8988T (cell line): ENCODE measurements around the gene RNF149.
"Not testable (repeated sequence)": the region's sequence is repeated elsewhere in the genome, so short reads cannot be mapped to it uniquely, and the experiment has no call there.

ENCODE experiments used
- DNase-seq: peaks from one replicate; pipeline ENCODE4 v3.0.0; 2011

The RNF149 gene

DNA sequence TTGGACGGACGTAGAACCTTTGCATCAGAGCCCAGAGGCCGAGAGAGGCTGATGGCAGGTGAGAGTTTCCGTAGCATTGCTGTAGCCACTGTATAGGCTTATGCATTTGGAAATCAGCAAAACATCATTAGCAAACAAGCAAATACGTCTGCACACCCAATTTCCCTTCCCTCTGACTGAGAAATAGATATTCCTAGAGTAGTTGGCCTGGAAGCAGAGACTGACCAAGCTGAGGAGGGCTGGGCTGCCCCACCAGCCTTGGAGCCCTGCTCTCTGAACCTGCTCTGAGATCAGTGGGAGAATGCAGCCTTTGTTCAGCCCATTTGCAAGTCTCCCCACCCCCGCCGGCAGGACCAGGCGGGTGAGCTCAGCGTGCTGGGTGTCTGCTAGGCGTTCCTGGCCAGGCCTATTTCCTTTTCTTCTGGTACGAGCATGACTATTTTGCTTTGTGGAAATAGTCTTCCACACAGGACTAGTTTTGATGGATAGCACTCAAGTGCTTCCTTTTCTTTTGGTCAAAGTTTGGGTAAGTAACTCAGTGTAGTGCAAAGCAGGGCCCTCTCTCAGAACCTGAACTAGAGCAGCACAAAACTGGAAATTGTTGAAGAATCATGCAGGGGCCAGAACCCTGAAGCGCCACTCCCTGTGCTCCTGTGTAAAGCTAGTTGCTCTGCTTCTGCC, 21.9 kb upstream of the RNF149 start:
- DNase-seq: no peak

DNA sequence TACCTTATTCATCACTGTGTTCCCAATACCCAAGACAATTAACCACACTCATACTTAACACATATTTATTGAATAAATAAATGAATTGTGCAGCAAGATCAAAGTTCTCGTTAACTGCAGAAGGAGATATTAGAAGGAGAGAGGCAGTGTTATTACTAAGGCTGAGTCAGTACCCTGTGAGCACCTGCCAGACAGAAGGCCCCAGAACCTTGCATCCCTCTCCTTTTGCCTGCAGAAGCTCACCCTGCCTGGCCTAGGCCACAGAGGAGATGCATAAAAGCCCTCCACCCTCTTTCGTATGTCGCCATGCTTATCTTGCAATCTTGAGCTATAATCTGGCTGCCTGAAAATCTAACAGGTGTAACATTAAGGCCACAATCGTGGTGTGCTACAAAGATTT, 20.5 kb upstream of the RNF149 start:
- DNase-seq: no peak

DNA sequence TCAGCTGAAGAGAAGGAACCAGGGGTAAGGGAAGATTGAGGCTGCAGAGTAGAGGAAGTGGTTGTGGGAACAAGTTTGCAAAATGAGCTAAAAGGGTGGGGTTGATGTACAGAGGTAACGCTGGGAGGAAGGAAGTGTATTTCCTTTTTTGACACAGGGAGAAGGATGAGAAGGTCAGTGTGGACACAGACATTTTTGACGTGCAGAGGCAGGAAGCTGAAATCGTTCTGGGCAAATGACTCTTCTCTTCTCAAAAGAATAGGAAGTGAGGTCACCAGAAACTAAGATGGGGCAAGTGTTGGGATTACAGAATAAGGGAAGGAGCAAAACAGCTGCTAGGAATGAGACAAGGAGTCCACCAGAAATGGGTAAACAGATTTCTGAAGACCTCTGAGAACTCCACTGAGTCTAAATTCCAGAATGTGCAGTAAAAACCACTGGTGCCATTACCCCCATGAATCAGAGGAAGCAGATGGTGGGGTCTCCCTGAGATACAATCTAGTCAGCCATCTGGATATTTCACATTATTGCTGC, 20.0 kb upstream of the RNF149 start:
- DNase-seq: no peak

DNA sequence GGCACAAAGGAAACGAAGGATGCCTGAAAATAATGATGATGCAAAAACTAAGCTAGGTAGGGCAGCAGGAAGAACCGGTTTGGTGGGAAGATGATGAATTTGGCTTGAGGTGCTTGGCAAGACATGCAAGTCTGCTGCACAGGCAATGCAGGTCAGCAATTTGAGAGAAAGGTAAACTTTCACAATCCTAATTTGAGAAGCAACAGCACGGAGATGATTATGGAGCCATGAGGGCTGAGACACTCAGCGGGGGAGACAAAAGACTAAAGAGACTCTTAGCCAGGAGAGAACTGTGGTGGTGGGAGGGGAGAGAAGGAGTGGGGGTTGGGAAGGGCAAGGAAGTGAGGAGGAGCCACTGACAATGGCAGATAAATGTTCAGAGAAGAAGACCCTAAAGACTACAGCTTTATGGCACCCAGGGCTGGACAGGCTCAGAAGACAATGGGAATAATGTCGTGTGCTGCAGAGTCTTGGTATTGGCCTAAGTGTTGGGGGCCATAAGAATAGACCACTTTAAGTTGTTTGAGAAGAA, 19.4 kb upstream of the RNF149 start:
- no peak for DNase-seq

DNA sequence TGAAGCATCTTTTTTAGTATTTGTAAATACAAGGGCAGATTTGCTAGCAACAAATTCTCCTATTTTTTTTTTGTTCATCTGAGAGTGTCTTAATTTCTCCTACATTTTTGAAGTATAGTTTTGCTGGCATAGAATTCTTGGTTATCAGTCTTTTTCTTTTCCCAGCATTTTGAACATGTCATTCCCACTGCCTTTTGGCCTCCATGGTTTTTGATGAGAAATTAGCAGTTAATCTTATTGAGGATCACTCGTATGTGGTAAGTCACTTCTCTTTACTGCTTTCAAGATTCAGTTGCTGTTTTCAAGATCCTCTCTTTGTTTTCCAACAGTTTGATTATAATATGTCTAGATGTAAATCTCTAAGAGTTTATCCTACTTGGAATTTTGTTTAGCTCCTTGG, 16.9 kb upstream of the RNF149 start:
- DNase-seq: no peak

DNA sequence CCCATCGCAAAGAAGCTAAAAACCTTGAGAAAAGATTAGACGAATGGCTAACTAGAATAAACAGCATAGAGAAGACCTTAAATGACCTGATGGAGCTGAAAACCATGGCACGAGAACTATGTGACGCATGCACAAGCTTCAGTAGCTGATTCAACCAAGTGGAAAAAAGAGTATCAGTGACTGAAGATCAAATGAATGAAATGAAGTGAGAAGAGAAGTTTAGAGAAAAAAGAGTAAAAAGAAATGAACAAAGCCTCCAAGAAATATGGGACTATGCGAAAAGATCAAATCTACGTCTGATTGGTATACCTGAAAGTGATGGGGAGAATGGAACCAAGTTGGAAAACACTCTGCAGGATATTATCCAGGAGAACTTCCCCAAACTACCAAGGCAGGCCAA, 8.1 kb upstream of the RNF149 start:
- not testable (repeated sequence) for DNase-seq

DNA sequence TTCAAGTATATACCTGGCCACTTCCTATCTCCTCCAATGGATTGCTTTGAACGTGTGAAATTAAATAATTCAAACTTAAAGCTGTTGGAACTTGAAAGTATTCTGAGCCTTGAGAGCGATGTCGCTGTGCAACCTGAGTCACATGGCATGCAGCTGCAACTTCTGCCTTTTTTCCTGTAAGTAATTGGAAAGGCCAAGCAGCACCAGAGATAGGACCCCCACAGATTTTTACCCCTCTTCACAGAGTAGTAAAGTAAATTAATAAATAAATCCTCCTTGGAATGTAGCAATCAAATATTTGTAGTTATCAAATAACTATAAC, 3.2 kb upstream of the RNF149 start:
- DNase-seq: no peak

DNA sequence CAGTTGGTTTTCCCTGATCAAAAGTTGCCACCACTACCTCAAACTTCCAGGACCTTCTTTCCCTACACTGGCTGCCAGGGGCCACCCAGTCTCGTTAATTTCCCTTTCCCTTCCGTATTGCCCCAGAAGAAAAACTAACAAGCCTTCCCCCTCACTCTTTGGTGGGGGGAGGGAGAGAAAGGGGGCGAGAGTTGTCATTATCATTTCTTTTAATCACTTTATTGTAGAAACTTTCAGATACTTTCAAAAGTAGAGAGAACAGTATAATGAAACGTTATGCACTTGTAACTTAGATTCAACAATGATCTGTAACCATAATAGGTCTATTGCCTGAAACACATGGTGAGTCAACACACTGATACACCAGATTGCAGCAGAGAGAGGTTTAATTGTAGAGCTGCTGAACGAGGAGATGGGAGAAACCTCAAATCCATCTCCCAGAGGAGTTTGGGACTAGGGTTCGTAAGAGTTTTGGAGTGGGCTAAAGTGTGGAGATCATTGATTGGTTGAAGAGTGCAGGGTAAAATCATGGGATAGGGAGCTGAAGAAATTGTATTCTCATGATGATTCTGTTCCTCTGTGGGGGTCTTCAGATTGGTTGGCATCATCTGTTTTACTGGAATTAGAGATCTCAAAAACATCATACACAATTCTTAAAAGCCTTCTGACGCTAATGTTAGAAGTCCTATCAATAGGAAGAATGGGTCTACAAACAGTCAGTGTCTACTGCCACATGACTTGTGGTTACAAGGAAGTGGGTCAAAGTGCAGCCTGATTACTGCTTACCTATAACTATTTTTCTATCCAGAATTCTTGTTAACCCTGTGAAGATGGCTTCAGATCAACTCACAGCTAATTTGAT, 2.6 kb upstream of the RNF149 start:
- no peak for DNase-seq

DNA sequence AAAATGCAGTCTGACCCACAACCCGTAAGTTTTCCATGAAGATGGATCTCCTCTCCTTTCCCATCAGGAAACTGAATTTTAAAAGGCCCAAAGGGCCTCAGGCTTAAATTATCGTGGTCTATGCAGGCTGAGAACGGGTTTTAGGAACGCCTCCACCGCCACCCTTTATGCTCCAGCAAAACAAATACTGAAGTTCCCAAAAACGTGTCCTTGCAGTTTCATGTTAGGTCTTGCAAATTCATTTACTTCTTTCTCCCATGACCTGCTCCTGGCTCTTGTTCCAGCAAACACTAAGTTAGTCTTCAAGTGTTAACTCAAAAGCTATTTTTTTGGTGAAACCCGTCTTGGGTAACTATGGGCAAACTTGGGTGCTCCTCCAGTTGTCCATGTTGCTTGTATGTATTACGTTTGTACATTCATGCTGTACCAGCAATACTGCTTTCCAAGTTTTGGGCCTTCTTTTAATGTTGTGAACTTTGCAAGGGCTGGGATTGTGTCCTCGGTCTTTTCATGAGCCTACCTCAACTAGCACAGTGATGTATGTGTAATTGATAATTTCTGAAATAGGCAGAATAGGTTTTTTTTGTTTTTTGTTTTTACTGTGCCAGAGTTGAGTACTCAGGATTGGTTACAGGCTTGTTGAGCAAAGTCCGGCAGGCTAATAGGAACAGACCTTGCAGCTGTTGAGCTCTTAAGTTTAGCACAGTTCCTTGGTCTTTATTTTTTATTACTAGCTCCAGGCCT, 1.8 kb upstream of the RNF149 start:
- DNase-seq: no peak

DNA sequence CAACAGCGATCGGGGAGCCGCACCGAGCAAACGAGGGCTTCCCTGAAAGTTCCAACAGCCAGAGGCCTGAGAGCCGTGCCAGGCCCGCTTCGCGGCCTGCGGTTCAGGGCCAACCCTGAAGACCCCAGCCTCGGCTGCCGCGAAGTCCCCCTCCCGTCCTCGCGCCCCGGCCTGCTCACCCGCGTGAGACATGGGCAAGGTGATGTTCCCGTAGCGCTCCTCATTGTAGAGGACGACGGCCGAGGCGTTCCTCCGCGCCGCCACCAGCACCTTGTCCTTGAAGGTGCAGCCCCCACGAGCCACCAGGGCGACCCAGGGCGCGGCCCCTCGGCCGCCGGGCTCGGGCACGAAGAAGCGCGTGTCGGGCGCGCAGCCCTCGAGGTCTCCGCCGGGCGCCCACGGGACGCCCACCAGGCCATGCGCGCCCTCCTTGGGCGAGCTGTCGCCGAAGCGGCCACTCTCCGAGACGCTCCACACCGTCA, 510 bp downstream of the RNF149 start:
- peak; percentile 32 for DNase-seq

DNA sequence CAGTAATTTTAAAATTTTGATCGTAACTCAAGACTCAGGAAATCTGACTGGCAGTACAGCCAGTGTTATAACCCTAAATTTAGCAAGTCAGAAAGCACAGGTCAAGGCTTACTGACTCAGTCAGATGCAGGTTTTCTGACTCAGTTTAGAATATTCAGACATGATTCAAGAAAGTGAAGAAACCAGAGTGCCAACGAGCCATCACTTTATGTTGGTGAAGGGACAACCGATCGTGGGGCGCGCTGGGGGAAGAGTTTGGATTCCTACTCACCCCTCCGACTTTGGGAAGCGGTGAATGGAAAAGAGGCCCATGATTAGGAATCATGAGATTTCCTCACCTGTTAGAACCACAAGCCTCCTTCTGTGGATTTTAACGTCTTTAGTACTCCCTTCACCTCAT, 998 bp downstream of the RNF149 start:
- no peak for DNase-seq

DNA sequence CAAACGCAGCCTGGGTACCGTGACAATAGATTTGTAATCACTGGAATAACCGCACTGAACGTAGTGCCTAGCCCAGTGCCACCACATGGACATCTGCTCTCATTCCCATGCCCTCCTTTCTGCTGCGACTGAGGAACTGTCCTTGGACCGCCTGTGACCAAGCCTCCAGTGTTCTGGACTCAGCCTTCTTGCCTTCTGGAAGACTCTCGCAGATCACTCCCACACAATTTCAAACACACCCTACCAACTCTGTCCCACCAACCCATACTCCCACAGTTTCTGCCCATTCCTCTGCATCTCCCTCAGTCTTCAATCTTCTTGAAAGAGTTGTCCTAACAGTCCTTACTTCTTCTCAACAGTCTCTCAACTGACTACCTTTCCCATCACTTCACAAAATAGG, 2.1 kb downstream of the RNF149 start:
- DNase-seq: no peak

DNA sequence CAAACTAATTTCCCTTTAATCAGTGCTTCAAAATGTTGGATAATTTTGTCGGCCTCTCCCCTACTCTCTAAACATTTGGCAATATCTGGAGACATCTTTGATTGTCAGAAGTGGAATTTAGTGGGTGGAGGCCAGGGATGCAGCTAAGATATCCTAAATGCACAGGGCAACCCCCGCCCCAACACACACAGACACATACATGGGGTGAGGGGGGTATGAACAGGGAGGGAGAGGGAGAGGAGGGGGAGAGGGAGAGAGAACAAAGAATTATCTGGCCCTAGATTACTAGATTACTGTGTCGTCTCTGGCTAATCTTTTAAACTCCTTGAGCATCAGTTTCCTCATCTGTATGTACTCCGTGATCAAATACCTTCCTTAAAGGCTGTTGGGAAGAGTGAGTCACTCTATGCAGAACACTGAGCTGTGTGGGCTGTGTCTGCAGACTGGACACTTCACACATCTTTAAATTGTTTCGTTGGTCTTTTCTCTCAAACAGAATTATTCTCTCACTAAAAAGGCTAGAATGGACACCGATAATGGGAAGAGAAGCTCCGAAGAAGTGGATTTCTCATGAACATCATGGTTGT, 2.9 kb downstream of the RNF149 start:
- DNase-seq: no peak

DNA sequence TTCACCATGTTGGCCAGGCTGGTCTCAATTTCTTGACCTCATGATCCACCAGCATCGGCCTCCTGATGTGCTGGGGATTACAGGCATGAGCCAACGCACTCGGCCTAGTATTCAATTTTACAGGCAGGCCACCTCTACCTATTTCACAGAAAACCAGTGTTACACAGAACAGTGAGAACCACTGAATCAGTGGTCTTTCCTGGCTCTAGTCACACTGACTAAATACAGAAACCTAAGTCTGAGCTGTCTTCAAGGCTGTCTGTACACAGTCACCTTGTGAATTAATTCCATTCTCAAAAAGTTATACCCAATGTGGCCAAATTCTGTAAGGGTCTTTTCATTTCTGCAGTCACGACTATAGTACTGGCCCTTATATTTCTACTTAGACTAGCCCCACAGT, 3.5 kb downstream of the RNF149 start:
- no peak for DNase-seq

DNA sequence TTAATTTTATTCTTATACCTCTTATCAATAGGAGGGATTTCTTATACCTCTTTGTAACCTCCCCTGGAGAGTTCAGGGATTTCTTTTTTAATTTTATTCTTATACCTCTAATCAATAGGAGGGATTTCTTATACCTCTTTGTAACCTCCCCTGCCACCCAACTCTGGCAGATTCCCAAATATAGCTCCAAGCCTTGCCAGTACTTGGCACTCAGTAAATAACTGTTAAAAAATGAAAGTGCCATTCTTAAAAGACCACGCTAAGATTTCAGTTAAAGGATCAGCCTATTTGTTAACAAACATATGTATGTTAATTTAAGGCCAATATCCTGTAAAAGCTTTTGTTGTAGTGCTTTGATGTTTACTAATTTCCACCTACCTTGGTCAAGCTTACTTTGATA, 4.8 kb downstream of the RNF149 start:
- DNase-seq: no peak

DNA sequence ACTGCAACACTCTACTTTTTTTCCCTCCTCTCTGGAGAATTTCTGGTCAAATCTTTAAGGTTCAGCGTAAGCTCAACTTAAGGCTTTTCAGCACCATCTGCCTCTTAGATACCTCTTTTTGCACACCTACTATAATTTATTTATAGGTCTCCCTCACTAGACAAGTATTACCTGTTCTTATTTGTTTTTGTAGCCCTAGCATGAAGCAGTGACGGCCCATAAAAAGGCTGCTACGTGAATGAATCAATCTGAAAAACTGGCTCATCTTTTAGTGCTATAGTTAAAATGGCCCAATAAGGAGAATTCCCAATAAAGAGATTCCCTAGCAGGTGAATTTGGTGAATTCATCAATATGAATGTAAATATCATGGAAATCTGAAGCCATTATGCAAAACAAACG, 6.5 kb downstream of the RNF149 start:
- no peak for DNase-seq

DNA sequence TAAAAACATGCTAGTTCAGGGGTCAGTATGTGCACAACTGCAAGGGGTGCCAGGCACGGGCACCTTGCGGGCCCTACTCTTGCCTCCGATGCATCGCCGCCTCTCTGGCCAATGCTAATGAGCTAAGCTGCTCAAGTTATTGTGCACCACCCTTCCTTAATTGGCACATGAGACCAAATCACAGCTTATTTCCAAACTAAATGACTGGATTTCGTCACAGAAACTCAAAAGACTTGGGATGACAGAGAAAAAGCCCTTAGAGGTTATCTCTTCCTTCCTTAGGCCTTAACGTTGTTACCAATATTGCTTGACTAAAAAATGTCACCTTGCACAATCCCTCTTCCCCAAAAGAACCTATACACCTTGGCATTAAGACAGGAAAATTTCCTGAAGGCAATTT, 7.7 kb downstream of the RNF149 start:
- no peak for DNase-seq

DNA sequence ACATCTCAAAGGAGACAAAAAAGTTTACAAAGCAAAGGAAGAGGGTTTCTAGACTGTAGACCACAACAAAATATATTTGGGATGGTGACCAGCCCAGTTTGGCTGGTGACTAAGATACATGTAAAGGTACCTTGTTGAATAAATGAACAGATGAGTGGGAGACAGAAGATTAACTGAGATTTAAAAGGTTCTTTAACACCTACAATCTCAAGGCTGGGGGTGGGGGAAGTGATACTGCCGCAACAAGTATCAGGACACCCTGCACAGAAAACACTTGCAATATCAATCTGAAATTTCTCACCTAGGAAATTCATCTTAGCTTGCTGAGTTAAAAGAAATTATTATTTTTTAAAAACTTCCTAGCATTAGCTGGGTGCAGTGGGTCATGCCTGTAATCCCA, 8.3 kb downstream of the RNF149 start:
- DNase-seq: no peak

DNA sequence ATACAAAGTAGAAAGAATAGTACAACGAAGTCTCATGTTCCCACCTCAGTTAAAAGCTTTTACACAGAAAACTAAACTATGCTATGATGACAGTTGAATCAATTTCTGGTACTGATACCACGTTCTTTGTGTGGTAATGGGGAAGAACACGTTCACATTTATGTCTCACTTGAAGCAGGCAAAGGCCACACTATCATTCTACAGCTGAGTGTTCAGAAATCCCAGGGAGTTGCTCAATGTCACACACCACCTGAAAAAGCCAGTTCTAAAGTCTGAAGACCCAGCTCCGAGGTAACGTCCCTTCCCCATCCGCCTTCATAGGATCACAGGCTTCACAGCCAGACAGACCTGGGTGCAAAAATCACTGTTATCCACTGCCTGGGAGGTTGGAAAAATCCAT, 8.9 kb downstream of the RNF149 start:
- DNase-seq: no peak

DNA sequence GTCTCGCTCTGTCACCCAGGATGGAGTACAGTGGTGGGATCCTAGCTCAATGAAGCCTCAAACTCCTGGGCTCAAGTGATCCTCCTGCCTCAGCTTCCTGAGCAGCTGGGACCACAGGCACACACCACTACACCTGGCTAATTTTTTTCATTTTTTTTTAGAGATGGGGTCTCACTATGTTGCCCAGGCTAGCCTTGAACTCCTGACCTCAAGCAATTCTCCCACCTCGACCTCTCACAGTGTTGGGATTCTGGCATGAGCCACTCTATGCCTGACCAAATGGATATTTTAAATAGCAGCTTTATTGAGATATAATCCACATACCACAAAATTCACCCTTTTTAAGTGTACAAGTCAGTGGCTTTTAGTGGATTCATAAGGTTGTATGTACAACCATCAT, 11.1 kb downstream of the RNF149 start:
- no peak for DNase-seq

DNA sequence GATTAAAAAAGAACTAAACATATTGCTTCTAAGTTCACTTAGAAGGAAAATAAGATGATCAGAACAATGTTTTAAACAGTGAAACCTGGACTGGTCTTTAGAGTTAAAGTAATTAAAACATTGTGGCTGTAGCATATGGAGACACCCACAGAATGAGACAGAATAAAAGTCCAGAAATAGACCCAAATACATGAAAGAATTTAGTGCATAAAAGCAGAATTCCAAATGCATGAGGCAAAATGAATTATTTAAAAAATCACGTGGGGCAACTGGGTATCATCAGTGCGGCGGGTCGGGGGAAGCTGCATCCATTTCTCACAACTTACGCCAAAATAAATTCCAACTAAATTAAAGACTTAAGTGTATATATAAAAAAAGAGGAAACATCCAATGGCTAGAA, 12.1 kb downstream of the RNF149 start:
- no peak for DNase-seq

DNA sequence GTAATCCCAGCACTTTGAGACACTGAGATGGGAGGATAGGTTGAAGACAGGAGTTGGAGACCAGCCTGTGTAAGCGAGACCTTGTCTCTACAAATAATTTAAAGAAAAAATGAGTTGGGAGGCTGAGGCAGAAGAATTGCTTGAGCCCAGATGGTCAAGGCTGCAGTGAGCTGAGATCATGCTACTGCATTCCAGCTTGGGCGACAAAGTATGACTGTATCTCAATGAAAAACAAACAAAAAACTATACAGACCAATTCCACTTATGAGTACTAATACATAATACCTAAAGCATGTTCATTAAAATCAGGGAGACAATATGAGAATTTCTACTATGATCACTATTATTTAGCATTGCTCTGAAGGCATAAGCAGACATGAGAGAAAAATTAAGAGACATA, 12.6 kb downstream of the RNF149 start:
- DNase-seq: no peak

DNA sequence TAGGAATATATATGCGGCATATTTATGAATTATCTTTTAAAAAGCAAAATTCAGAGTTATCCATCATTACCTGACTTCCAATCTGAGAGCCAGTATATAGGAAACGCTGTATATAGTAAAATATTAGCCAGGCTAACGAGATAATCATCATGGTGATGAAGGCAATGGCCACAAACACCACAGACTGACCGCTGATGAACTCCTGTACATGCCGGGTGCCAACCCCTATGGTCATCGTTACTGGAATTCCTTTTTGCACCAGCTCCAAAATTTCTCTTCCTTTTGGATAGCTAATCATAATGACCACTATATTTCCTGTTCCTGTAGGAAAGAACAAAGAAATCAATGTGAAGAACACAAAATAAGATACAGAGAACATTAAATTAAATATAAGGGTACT, 13.6 kb downstream of the RNF149 start:
- no peak for DNase-seq
